ENCODE data around the gene PTPDC1.

DNA sequence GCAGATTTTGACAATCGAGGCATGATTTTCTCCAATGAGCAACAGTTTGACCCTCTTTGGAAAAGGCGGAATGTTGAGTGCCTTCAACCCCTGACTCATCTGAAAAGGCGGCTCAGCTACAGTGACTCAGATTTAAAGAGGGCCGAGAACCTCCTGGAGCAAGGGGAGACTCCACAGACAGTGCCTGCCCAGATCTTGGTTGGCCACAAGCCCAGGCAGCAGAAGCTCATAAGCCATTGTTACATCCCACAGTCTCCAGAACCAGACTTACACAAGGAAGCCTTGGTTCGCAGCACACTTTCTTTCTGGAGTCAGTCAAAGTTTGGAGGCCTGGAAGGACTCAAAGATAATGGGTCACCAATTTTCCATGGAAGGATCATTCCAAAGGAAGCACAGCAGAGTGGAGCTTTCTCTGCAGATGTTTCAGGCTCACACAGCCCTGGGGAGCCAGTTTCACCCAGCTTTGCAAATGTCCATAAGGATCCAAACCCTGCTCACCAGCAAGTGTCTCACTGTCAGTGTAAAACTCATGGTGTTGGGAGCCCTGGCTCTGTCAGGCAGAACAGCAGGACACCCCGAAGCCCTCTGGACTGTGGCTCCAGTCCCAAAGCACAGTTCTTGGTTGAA, 13.6 kb downstream of the PTPDC1 start:
- TF ChIP-seq FOXP2 (optimal IDR thresholded peaks at IDR 0.05; ENCODE audit: control extremely low read depth, extremely low read length, insufficient read depth): no peak
- TF ChIP-seq EZH2 (IDR thresholded peaks at IDR 0.05): no peak

Data from SK-N-MC (cell line).